HCT116 (cell line): ENCODE data around the gene MTHFR. TPM values are rescaled to one million over a fixed set of nuclear protein-coding genes. Genes with fewer than 3 reads are reported as not detected.

Experiments used
- ATAC-seq: fragments of 200-7000 bp; cut with Tn5 transposase; 2 replicates; pipeline ENCODE4 v1.9.1; 2020; ENCODE audit warnings: mild to moderate bottlenecking, moderate library complexity
- BruUV-seq: library from RNA; stranded (reverse); fragments of 400-500 nt; replicated peaks from 2 replicates; lab custom pipeline; 2021; lab: Mats Ljungman, UMichigan
- CTCF ChIA-PET: fragments of 300-600 bp; sonication (Branson Sonifier 250); formaldehyde crosslinking; loops from one replicate; lab custom pipeline; 2021; ENCODE audit warnings: antibody characterized with exemption; lab: Charles Lee
- POLR2A ChIA-PET: fragments of 300-600, 350-600 bp; sonication (Branson Sonifier 250); formaldehyde crosslinking; loops from one replicate; lab custom pipeline; 2021; ENCODE audit warnings: antibody characterized with exemption; lab: Charles Lee
- RAD21 ChIA-PET, 2 experiments: fragments of 300-600 bp; sonication (Branson Sonifier 250); formaldehyde crosslinking; loops; one replicate each; lab custom pipeline; 2023; ENCODE audit warnings: low total read pairs in 2 of 2; ENCODE audit not compliant: uncharacterized antibody in 2 of 2, unreplicated experiment in 2 of 2, low non-redundant PET in 1 of 2; lab: Charles Lee
- DNase-seq: peaks from one replicate; pipeline ENCODE4 v3.0.0-alpha.2; 2010; ENCODE audit warnings: low read depth, low spot score
- H2AFZ ChIP-seq: fragments of 200-600 bp; shearing (Covaris generic), sonication (generic); 2 replicates; pipeline ENCODE4 v1.6.1; 2017; ENCODE audit warnings: low read depth, mixed run types, mixed read lengths, antibody characterized with exemption, low read length; ENCODE audit not compliant: poor library complexity, severe bottlenecking
- H3K27ac ChIP-seq: 2 replicates; pipeline ENCODE4 v1.5.1; 2012; ENCODE audit warnings: low read depth, low read length
- H3K27me3 ChIP-seq: fragments of 200-600 bp; sonication (generic); 2 replicates; pipeline ENCODE4 v1.6.1; 2016; ENCODE audit warnings: mixed run types, low read length, mixed read lengths; ENCODE audit not compliant: insufficient read depth
- H3K36me3 ChIP-seq, 2 experiments: fragments of 200-500 bp in 1 of 2; fragments of 200-600 bp in 1 of 2; sonication (Bioruptor generic) in 1 of 2; sonication (generic) in 1 of 2; 2 replicates each; pipeline versions ENCODE4 v1.5.1 to v1.6.1; 2014 to 2016; ENCODE audit warnings: low read length in 2 of 2, inconsistent platforms in 1 of 2, mixed read lengths in 1 of 2, mixed run types in 1 of 2; ENCODE audit not compliant: insufficient read depth in 2 of 2, control insufficient read depth in 1 of 2
- H3K4me1 ChIP-seq, 2 experiments: fragments of 200-600 bp in 1 of 2; sonication (generic) in 1 of 2; 2 replicates each; pipeline versions ENCODE4 v1.5.1 to v1.6.1; 2012 to 2017; ENCODE audit warnings: low read length in 2 of 2, inconsistent platforms in 1 of 2, mild to moderate bottlenecking in 1 of 2, mixed read lengths in 1 of 2, mixed run types in 1 of 2, moderate library complexity in 1 of 2; ENCODE audit not compliant: insufficient read depth in 2 of 2, control insufficient read depth in 1 of 2
- H3K4me2 ChIP-seq: fragments of 200-600 bp; sonication (generic); 2 replicates; pipeline ENCODE4 v1.6.1; 2017; ENCODE audit warnings: mixed run types, low read length, mixed read lengths
- H3K4me3 ChIP-seq, 2 experiments: fragments of 200-600 bp in 1 of 2; sonication (generic) in 1 of 2; replicated peaks in 1 of 2; 2 replicates each; pipeline ENCODE4 v1.5.1; 2011 to 2016; ENCODE audit warnings: low read length in 2 of 2, control low read depth in 1 of 2, low read depth in 1 of 2, mild to moderate bottlenecking in 1 of 2, mixed read lengths in 1 of 2, mixed run types in 1 of 2
- H3K79me2 ChIP-seq: fragments of 200-600 bp; sonication (generic); 2 replicates; pipeline ENCODE4 v1.6.1; 2017; ENCODE audit warnings: mild to moderate bottlenecking, mixed run types, low read length, moderate library complexity, mixed read lengths; ENCODE audit not compliant: insufficient read depth
- H3K9ac ChIP-seq: fragments of 200-600 bp; sonication (generic); 2 replicates; pipeline ENCODE4 v1.6.1; 2016; ENCODE audit warnings: low read length, mixed read lengths
- H3K9me2 ChIP-seq: fragments of 200-600 bp; sonication (generic), shearing (Covaris generic); 2 replicates; pipeline ENCODE4 v1.6.1; 2017; ENCODE audit warnings: mixed run types, mild to moderate bottlenecking, moderate library complexity; ENCODE audit not compliant: insufficient read depth
- H3K9me3 ChIP-seq, 2 experiments: fragments of 200-500 bp in 1 of 2; fragments of 200-600 bp in 1 of 2; sonication (Bioruptor generic) in 1 of 2; sonication (generic) in 1 of 2; 2 replicates each; pipeline ENCODE4 v1.6.1; 2014 to 2017; ENCODE audit warnings: low read length in 2 of 2, mixed read lengths in 2 of 2, inconsistent platforms in 1 of 2, low read depth in 1 of 2, mild to moderate bottlenecking in 1 of 2, mixed run types in 1 of 2, moderate library complexity in 1 of 2; ENCODE audit not compliant: control insufficient read depth in 1 of 2, insufficient read depth in 1 of 2
- H4K20me1 ChIP-seq: fragments of 200-600 bp; sonication (generic), shearing (Covaris generic); 2 replicates; pipeline ENCODE4 v1.6.1; 2017; ENCODE audit warnings: mixed run types, mild to moderate bottlenecking, moderate library complexity; ENCODE audit not compliant: insufficient read depth
- ELF1 ChIP-seq: IDR thresholded peaks from 2 replicates; pipeline ENCODE4 v1.6.1; 2012; ENCODE audit warnings: low read depth, borderline replicate concordance
- EZH2phosphoT487 ChIP-seq: fragments of 200-600 bp; IDR thresholded peaks from 2 replicates; pipeline ENCODE4 v1.6.1; 2018; ENCODE audit warnings: antibody characterized with exemption, borderline replicate concordance
- JUND ChIP-seq: IDR thresholded peaks from 2 replicates; pipeline ENCODE4 v1.6.1; 2012
- RAD21 ChIP-seq: IDR thresholded peaks from 2 replicates; pipeline ENCODE4 v1.6.1; 2012; ENCODE audit warnings: low read depth, mild to moderate bottlenecking
- SP1 ChIP-seq: IDR thresholded peaks from 2 replicates; pipeline ENCODE4 v1.6.1; 2012; ENCODE audit warnings: low read depth
- SRF ChIP-seq: IDR thresholded peaks from 2 replicates; pipeline ENCODE4 v1.6.1; 2012; ENCODE audit warnings: low read depth
- TCF7L2 ChIP-seq: IDR thresholded peaks from 2 replicates; pipeline ENCODE4 v1.7.0; 2011; ENCODE audit warnings: borderline replicate concordance, inconsistent platforms; ENCODE audit not compliant: insufficient read depth, insufficient read length; ENCODE audit errors: extremely low read depth
- intact Hi-C: fragments of 100-400 bp; cut with micrococcal nuclease; formaldehyde crosslinking; loops from 2 replicates; pipeline ENCODE4 v1.10.0; 2022
- total RNA-seq: library from RNA; stranded (reverse); gene quantifications from one replicate; pipeline ENCODE4 v1.2.1, GENCODE V29; 2021; ENCODE audit not compliant: unreplicated experiment
- TF ChIP-seq, protein P1 (sequence below): IDR thresholded peaks from 2 replicates; pipeline ENCODE4 v1.6.1; 2012
- TF ChIP-seq, protein P2 (sequence below): IDR thresholded peaks from 2 replicates; pipeline ENCODE4 v1.6.1; 2011; ENCODE audit warnings: mild to moderate bottlenecking, low read length, moderate library complexity; ENCODE audit not compliant: insufficient replicate concordance; ENCODE audit errors: extremely low read depth
- TF ChIP-seq, protein P3 (sequence below): IDR thresholded peaks from 2 replicates; pipeline ENCODE4 v1.6.1; 2012

The MTHFR gene
- total RNA-seq, 1 experiment from 2014 or later = 20.9 TPM

DNA sequence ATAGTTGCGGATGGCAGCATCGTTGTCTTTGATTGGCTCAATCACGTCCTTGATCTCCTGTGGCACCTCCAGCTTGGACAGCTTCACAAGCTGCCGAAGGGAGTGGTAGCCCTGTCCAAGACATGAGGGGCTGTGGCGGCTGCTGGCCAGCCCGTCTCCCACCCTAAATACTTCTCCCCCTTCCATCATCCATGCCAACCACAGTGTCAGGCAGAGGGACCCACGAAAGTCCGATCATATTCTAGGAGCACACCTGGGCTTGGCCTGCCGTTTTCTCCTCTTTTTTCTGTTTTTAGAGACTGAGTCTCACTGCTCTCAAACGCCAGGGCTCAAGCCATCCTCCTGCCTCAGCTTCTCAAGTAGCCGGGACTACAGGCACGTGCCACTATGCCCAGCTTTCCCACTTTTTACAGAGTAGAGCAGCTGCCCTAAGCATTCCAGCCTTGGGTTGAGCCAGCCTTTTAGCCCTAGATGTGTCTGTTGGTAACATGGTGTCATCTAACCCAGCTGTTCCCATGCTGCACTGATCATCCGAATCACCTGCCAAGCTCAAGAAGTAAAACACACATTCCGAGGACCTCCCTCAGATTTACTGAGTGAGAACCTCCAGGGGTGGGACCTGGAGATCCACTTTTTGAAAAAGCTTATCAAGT, 10.4 kb downstream of the MTHFR start:
- peaks cover 21 to 43% of the 10 kb centered on the region in 2 experiments for H3K4me1 ChIP-seq
- H3K79me2 ChIP-seq = no peaks in the 10 kb centered on the region
- no peak overlapping the region for H3K4me2 ChIP-seq
- no peak overlapping the region for H3K4me3 ChIP-seq
- no peak overlapping the region for H3K9ac ChIP-seq
- POLR2A ChIA-PET = no interaction called here
- intact Hi-C loops = no loop called here
- H2AFZ ChIP-seq = no peak overlapping the region
- ATAC-seq (no peak), DNase-seq (no peak)
- no peaks in the 10 kb centered on the region for H3K36me3 ChIP-seq
- TF ChIP-seq SRF (no peak), SP1 (no peak), EZH2phosphoT487 (no peak), TCF7L2 (no peak), RAD21 (no peak), ELF1 (no peak), JUND (no peak)
- TF ChIP-seq, protein P1, sequence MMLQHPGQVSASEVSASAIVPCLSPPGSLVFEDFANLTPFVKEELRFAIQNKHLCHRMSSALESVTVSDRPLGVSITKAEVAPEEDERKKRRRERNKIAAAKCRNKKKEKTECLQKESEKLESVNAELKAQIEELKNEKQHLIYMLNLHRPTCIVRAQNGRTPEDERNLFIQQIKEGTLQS = no peak
- TF ChIP-seq, protein P2, sequence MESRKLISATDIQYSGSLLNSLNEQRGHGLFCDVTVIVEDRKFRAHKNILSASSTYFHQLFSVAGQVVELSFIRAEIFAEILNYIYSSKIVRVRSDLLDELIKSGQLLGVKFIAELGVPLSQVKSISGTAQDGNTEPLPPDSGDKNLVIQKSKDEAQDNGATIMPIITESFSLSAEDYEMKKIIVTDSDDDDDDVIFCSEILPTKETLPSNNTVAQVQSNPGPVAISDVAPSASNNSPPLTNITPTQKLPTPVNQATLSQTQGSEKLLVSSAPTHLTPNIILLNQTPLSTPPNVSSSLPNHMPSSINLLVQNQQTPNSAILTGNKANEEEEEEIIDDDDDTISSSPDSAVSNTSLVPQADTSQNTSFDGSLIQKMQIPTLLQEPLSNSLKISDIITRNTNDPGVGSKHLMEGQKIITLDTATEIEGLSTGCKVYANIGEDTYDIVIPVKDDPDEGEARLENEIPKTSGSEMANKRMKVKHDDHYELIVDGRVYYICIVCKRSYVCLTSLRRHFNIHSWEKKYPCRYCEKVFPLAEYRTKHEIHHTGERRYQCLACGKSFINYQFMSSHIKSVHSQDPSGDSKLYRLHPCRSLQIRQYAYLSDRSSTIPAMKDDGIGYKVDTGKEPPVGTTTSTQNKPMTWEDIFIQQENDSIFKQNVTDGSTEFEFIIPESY = no peak
- TF ChIP-seq, protein P3, sequence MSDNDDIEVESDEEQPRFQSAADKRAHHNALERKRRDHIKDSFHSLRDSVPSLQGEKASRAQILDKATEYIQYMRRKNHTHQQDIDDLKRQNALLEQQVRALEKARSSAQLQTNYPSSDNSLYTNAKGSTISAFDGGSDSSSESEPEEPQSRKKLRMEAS = no peak
- RAD21 ChIA-PET = no interaction called here
- no peaks in the 10 kb centered on the region for H3K27me3 ChIP-seq
- no peaks in the 10 kb centered on the region for H4K20me1 ChIP-seq
- no TSS peak for BruUV-seq
- CTCF ChIA-PET = no interaction called here
- H3K9me3 ChIP-seq = no peaks in the 10 kb centered on the region
- H3K9me2 ChIP-seq = no peaks in the 10 kb centered on the region
- no peak overlapping the region for H3K27ac ChIP-seq
